ENCODE measurements around the gene YY1. TPM values are rescaled to one million over a fixed set of nuclear protein-coding genes. Genes with fewer than 3 reads are reported as not detected.

YY1 gene
- total and polyA plus RNA-seq, 2 of the 4 experiments (the other 2 are of a cell fraction) = 21.7 to 29.9 TPM

- no TSS peak for BruUV-seq (replicated peaks)
- H3K79me1 ChIP-seq (ENCODE audit: low read depth in 1 of 2, low read length in 2 of 2) = peaks cover 0 to 18% of the 10 kb centered on the region in 2 experiments; a peak in 3 of 4 replicates
- no peak overlapping the region for H3K4me3 ChIP-seq (ENCODE audit: insufficient read depth, low read depth, low read length)
- H3K9me3 ChIP-seq (ENCODE audit: control insufficient read depth, insufficient read depth, low read length) = no peaks in the 10 kb centered on the region
- H2BK120ac ChIP-seq (ENCODE audit: low read depth, low read length) = no peak overlapping the region
- no peaks in the 10 kb centered on the region for H3K9me1 ChIP-seq (ENCODE audit: insufficient read depth, low read length)
- H3K4ac ChIP-seq (ENCODE audit: low read depth, low read length) = no peak overlapping the region
- H3K27me3 ChIP-seq (ENCODE audit: control insufficient read depth, insufficient read depth, low read length) = no peaks in the 10 kb centered on the region
- H2AFZ ChIP-seq (replicated peaks; ENCODE audit: low read length, poor library complexity) = no peak overlapping the region
- intact Hi-C loops (cut with micrococcal nuclease) = no loop called here
- dilution Hi-C loops (cut with HindIII; ENCODE audit: low sequenced_read_pairs, unreplicated experiment) = no loop called here
- H3K23ac ChIP-seq (ENCODE audit: low read depth, low read length) = no peak overlapping the region
- no peak overlapping the region for H4K8ac ChIP-seq (ENCODE audit: low read depth in 2 of 2, low read length in 2 of 2)
- no peak overlapping the region for H3K56ac ChIP-seq (ENCODE audit: extremely low read depth, insufficient read depth, low read length)
- H2AK9ac ChIP-seq (replicated peaks; ENCODE audit: low read depth, low read length, poor library complexity) = peak overlapping the region; percentile 45
- H3K27ac ChIP-seq (ENCODE audit: insufficient read depth, low read length) = no peak overlapping the region
- no peak overlapping the region for H2BK5ac ChIP-seq (ENCODE audit: low read depth, low read length, poor library complexity, severe bottlenecking)
- no peaks in the 10 kb centered on the region for H4K20me1 ChIP-seq (ENCODE audit: insufficient read depth, low read length)
- CTCF ChIA-PET = no interaction called here
- TF ChIP-seq CEBPB (IDR thresholded peaks at IDR 0.05; ENCODE audit: low read depth, low read length) (no peak), RAD21 (IDR thresholded peaks at IDR 0.05; ENCODE audit: low read length) (no peak), SMC3 (IDR thresholded peaks at IDR 0.05; ENCODE audit: low read depth, low read length) (no peak), CHD1 (IDR thresholded peaks at IDR 0.05; ENCODE audit: low read depth, low read length) (no peak), RFX5 (IDR thresholded peaks at IDR 0.05; ENCODE audit: low read depth, low read length) (no peak), FOS (IDR thresholded peaks at IDR 0.05; ENCODE audit: low read depth, low read length) (no peak), ELK1 (IDR thresholded peaks at IDR 0.05; ENCODE audit: borderline replicate concordance, low read depth, low read length) (no peak), RCOR1 (IDR thresholded peaks at IDR 0.05; ENCODE audit: insufficient replicate concordance, low read length) (no peak), NFE2L2 (IDR thresholded peaks at IDR 0.05; ENCODE audit: low read depth, low read length) (no peak), POLR2A (IDR thresholded peaks at IDR 0.05; ENCODE audit: low read depth, low read length) (no peak), MXI1 (IDR thresholded peaks at IDR 0.05; ENCODE audit: borderline replicate concordance, low read depth, low read length) (no peak), MAFK (IDR thresholded peaks at IDR 0.05; ENCODE audit: low read depth, low read length) (no peak), MAZ (IDR thresholded peaks at IDR 0.05; ENCODE audit: borderline replicate concordance, low read depth, low read length) (no peak), BHLHE40 (IDR thresholded peaks at IDR 0.05; ENCODE audit: low read depth, low read length) (no peak)
- TF ChIP-seq, protein P1, sequence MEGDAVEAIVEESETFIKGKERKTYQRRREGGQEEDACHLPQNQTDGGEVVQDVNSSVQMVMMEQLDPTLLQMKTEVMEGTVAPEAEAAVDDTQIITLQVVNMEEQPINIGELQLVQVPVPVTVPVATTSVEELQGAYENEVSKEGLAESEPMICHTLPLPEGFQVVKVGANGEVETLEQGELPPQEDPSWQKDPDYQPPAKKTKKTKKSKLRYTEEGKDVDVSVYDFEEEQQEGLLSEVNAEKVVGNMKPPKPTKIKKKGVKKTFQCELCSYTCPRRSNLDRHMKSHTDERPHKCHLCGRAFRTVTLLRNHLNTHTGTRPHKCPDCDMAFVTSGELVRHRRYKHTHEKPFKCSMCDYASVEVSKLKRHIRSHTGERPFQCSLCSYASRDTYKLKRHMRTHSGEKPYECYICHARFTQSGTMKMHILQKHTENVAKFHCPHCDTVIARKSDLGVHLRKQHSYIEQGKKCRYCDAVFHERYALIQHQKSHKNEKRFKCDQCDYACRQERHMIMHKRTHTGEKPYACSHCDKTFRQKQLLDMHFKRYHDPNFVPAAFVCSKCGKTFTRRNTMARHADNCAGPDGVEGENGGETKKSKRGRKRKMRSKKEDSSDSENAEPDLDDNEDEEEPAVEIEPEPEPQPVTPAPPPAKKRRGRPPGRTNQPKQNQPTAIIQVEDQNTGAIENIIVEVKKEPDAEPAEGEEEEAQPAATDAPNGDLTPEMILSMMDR (conservative IDR thresholded peaks at IDR 0.05; ENCODE audit: low read depth, low read length) = no peak
- ATAC-seq (ENCODE audit: low read depth) (no peak), DNase-seq (no peak)
- no peak overlapping the region for H2AK5ac ChIP-seq (ENCODE audit: low read depth, low read length)
- H3K9ac ChIP-seq (ENCODE audit: low read depth, low read length) = no peak overlapping the region
- no peak overlapping the region for H3K18ac ChIP-seq (ENCODE audit: low read depth, low read length)
- H3K36me3 ChIP-seq (ENCODE audit: control insufficient read depth, insufficient read depth, low read length) = no peaks in the 10 kb centered on the region
- H3K4me2 ChIP-seq (ENCODE audit: low read depth, low read length) = no peak overlapping the region
- H2BK15ac ChIP-seq (ENCODE audit: low read depth, low read length) = no peak overlapping the region
- no peak overlapping the region for H3K14ac ChIP-seq (replicated peaks; ENCODE audit: low read depth, low read length)
- POLR2A ChIA-PET (ENCODE audit: unreplicated experiment) = no interaction called here
- peaks cover 7% of the 10 kb centered on the region for H3K4me1 ChIP-seq (ENCODE audit: control insufficient read depth, insufficient read depth, low read length)
- 29% methylated on average over 1 of the region's 7 CpGs; no CpG with 5 or more reads in 1 of the 2 experiments for WGBS, 2 experiments (ENCODE audit: extremely low coverage in 2 of 2, insufficient read length in 1 of 2)
- no peak overlapping the region for H2BK20ac ChIP-seq (ENCODE audit: low read depth, low read length)
- no peak overlapping the region for H4K5ac ChIP-seq (ENCODE audit: low read depth, low read length)
- in situ Hi-C loops (cut with MboI; ENCODE audit: low sequenced_read_pairs) = no loop called here
- H4K91ac ChIP-seq (ENCODE audit: insufficient read depth, low read depth, low read length) = no peak overlapping the region
These were observed 26.2 kb upstream of the YY1 start for GRCh38 chr14:100212476-100213333.
